ENCODE results near the gene PKP4. TPM values are rescaled to one million over a fixed set of nuclear protein-coding genes. Genes with fewer than 3 reads are reported as not detected.
A peak's percentile ranks its signal among the peaks of the same experiment; 100 is the strongest.
"Not testable (repeated sequence)": the region's sequence is repeated elsewhere in the genome, so short reads cannot be mapped to it uniquely, and the experiment has no call there.

PKP4 gene
- total RNA-seq, 1 experiment from 2014 or later, result 40.1 TPM

DNA sequence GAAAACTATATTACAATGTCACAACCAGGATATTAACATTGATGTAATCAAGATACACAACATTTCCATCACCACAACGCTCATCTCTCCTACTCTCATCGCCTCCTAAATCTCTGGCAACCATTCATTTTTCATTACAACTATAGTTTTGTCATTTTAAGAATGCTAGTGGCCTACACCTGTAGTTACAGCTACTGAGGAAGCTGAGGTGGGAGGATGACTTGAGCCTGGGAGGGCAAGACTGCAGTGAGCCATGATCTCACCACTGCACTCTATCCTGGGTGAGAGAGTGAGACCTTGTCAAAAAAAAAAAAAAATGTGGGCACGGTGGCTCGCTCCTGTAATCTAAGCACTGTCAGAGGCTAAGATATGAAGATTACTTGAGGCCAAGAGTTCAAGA is 10.5 kb downstream of the PKP4 start:
- peaks cover 12% of the 10 kb centered on the region; the same call in 1 of the 2 replicates for H4K20me1 ChIP-seq (ENCODE audit: low read length)
- no peak overlapping the region for H3K4me2 ChIP-seq (ENCODE audit: low read length)
- no peak for ATAC-seq
- peaks cover 52% of the 10 kb centered on the region for H3K79me2 ChIP-seq (ENCODE audit: low read length)
- intact Hi-C loops (cut with micrococcal nuclease), result no loop called here
- no peak overlapping the region for H2AFZ ChIP-seq (ENCODE audit: low read length)
- no peak for DNase-seq
- H3K27ac ChIP-seq (ENCODE audit: low read length), result no peak overlapping the region
- no peak overlapping the region for H3K4me3 ChIP-seq (ENCODE audit: low read length)
- no peaks in the 10 kb centered on the region for H3K4me1 ChIP-seq (ENCODE audit: insufficient read depth, low read length)
- BruUV-seq (replicated peaks), result no TSS peak
- TF ChIP-seq, protein P1, sequence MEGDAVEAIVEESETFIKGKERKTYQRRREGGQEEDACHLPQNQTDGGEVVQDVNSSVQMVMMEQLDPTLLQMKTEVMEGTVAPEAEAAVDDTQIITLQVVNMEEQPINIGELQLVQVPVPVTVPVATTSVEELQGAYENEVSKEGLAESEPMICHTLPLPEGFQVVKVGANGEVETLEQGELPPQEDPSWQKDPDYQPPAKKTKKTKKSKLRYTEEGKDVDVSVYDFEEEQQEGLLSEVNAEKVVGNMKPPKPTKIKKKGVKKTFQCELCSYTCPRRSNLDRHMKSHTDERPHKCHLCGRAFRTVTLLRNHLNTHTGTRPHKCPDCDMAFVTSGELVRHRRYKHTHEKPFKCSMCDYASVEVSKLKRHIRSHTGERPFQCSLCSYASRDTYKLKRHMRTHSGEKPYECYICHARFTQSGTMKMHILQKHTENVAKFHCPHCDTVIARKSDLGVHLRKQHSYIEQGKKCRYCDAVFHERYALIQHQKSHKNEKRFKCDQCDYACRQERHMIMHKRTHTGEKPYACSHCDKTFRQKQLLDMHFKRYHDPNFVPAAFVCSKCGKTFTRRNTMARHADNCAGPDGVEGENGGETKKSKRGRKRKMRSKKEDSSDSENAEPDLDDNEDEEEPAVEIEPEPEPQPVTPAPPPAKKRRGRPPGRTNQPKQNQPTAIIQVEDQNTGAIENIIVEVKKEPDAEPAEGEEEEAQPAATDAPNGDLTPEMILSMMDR (conservative IDR thresholded peaks at IDR 0.05; ENCODE audit: low read depth, low read length), result no peak
- TF ChIP-seq EZH2 (IDR thresholded peaks at IDR 0.05; ENCODE audit: low read length, unreplicated experiment) (no peak), EZH2phosphoT487 (IDR thresholded peaks at IDR 0.05; ENCODE audit: borderline replicate concordance, low read length) (no peak)
- H3K9me3 ChIP-seq (ENCODE audit: low read length), result no peaks in the 10 kb centered on the region
- H3K9ac ChIP-seq (ENCODE audit: low read length), result no peak overlapping the region
- CTCF ChIA-PET, result no interaction called here
- no peaks in the 10 kb centered on the region for H3F3A ChIP-seq (ENCODE audit: low read length, unreplicated experiment)
- peaks cover 3% of the 10 kb centered on the region; the same call in 1 of the 2 replicates for H3K36me3 ChIP-seq (ENCODE audit: low read depth, low read length)
- no peaks in the 10 kb centered on the region for H3K9me2 ChIP-seq (replicated peaks; ENCODE audit: low read length)
- H3K27me3 ChIP-seq (ENCODE audit: low read length), result no peaks in the 10 kb centered on the region
- POLR2A ChIA-PET (ENCODE audit: unreplicated experiment), result no interaction called here

DNA sequence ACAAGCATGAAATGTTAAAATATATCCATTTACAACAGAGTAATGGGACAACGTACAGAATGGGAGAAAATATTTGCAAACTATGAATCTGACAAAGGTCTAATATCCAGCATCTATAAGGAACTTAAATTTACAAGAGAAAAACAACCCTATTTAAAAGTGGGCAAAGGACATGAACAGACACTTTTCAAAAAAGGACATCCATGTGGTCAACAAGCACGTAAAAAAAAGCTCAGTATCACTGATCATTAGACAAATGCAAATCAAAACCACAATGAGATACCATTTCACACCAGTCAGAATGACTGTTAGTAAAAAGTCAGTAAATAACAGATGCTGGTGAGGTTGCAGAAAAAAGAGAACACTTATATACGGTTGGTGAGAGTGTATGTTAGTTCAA is 16.1 kb downstream of the PKP4 start:
- intact Hi-C loops (cut with micrococcal nuclease); CTCF ChIA-PET; POLR2A ChIA-PET (ENCODE audit: unreplicated experiment): not testable (repeated sequence)

DNA sequence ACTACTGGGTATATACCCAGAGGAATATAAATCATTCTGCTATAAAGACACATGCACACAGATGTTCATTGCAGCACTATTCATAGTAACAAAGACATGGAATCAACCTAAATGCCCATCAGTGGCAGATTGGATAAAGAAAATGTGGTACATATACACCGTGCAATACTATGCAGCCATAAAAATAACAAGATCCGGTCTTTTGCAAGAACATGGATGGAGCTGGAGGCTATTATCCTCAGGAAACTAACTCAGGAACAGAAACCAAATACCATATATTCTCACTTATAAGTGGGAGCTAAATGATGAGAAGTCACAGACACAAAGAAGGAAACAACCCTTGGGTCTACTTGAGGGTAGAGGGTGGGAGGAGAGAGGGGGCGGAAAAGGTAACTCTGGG is 16.5 kb downstream of the PKP4 start:
- H4K20me1 ChIP-seq (ENCODE audit: low read length); intact Hi-C loops (cut with micrococcal nuclease); H3K4me1 ChIP-seq (ENCODE audit: insufficient read depth, low read length); H3K9ac ChIP-seq (ENCODE audit: low read length); H3K9me3 ChIP-seq (ENCODE audit: low read length); H3K4me2 ChIP-seq (ENCODE audit: low read length); H3K9me2 ChIP-seq (replicated peaks; ENCODE audit: low read length); H3K4me3 ChIP-seq (ENCODE audit: low read length); H3K79me2 ChIP-seq (ENCODE audit: low read length); H2AFZ ChIP-seq (ENCODE audit: low read length); H3K36me3 ChIP-seq (ENCODE audit: low read depth, low read length); POLR2A ChIA-PET (ENCODE audit: unreplicated experiment); ATAC-seq; H3F3A ChIP-seq (ENCODE audit: low read length, unreplicated experiment); CTCF ChIA-PET; H3K27ac ChIP-seq (ENCODE audit: low read length); BruUV-seq (replicated peaks); DNase-seq; H3K27me3 ChIP-seq (ENCODE audit: low read length): not testable (repeated sequence)

More for the DNA sequence above, 16.1 kb downstream of the PKP4 start:
- not testable (repeated sequence) for H3K27ac ChIP-seq (ENCODE audit: low read length); H3K36me3 ChIP-seq (ENCODE audit: low read depth, low read length); H3K4me3 ChIP-seq (ENCODE audit: low read length); H3K27me3 ChIP-seq (ENCODE audit: low read length); H3K79me2 ChIP-seq (ENCODE audit: low read length); H2AFZ ChIP-seq (ENCODE audit: low read length); ATAC-seq; H3K9me3 ChIP-seq (ENCODE audit: low read length); H3K9ac ChIP-seq (ENCODE audit: low read length); H3K9me2 ChIP-seq (replicated peaks; ENCODE audit: low read length); H3K4me1 ChIP-seq (ENCODE audit: insufficient read depth, low read length); H4K20me1 ChIP-seq (ENCODE audit: low read length); H3K4me2 ChIP-seq (ENCODE audit: low read length); H3F3A ChIP-seq (ENCODE audit: low read length, unreplicated experiment); DNase-seq; BruUV-seq (replicated peaks)

- Histone ChIP-seq H3F3A (ENCODE audit: low read length, unreplicated experiment) (no peaks in the 10 kb centered on the region), H3K79me2 (ENCODE audit: low read length) (no peaks in the 10 kb centered on the region), H3K4me1 (ENCODE audit: insufficient read depth, low read length) (no peaks in the 10 kb centered on the region), H3K9me3 (ENCODE audit: low read length) (no peaks in the 10 kb centered on the region), H3K9me2 (replicated peaks; ENCODE audit: low read length) (no peaks in the 10 kb centered on the region), H3K4me2 (ENCODE audit: low read length) (no peak overlapping the region), H3K4me3 (ENCODE audit: low read length) (no peak overlapping the region), H4K20me1 (ENCODE audit: low read length) (no peaks in the 10 kb centered on the region), H2AFZ (ENCODE audit: low read length) (no peak overlapping the region), H3K27ac (ENCODE audit: low read length) (no peak overlapping the region), H3K27me3 (ENCODE audit: low read length) (no peaks in the 10 kb centered on the region), H3K9ac (ENCODE audit: low read length) (no peak overlapping the region), H3K36me3 (ENCODE audit: low read depth, low read length) (peaks cover 3% of the 10 kb centered on the region; the same call in 1 of the 2 replicates)
- TF ChIP-seq EZH2phosphoT487 (IDR thresholded peaks at IDR 0.05; ENCODE audit: borderline replicate concordance, low read length) (no peak), EZH2 (IDR thresholded peaks at IDR 0.05; ENCODE audit: low read length, unreplicated experiment) (no peak)
- TF ChIP-seq, protein P1 (conservative IDR thresholded peaks at IDR 0.05; ENCODE audit: low read depth, low read length), result peak; percentile 29; the same call in 1 of the 2 replicates
- BruUV-seq (replicated peaks), result no TSS peak
- ChIA-PET POLR2A (ENCODE audit: unreplicated experiment) (no interaction called here), CTCF (interaction anchor here (0.6 kb wide), 1 partner anchor 250 kb away, joined by 4 read pairs; no protein-coding TSS in a partner anchor)
- ATAC-seq, result no peak
- DNase-seq, result no peak
- intact Hi-C loops (cut with micrococcal nuclease), result no loop called here
Measured at GRCh38 chr2:158473719-158474392, 17.1 kb downstream of the PKP4 start.

- H3K36me3 ChIP-seq (ENCODE audit: low read depth, low read length); intact Hi-C loops (cut with micrococcal nuclease); POLR2A ChIA-PET (ENCODE audit: unreplicated experiment): not testable (repeated sequence)
Measured at GRCh38 chr2:158474526-158475011, 17.8 kb downstream of the PKP4 start.

More at GRCh38 chr2:158474526-158475011, 17.8 kb downstream of the PKP4 start:
- not testable (repeated sequence) for H3K9ac ChIP-seq (ENCODE audit: low read length); H4K20me1 ChIP-seq (ENCODE audit: low read length); ATAC-seq; H3K27ac ChIP-seq (ENCODE audit: low read length); H3K79me2 ChIP-seq (ENCODE audit: low read length); H2AFZ ChIP-seq (ENCODE audit: low read length); H3K9me3 ChIP-seq (ENCODE audit: low read length); H3K4me3 ChIP-seq (ENCODE audit: low read length); DNase-seq; H3K9me2 ChIP-seq (replicated peaks; ENCODE audit: low read length); H3K4me1 ChIP-seq (ENCODE audit: insufficient read depth, low read length); H3F3A ChIP-seq (ENCODE audit: low read length, unreplicated experiment); BruUV-seq (replicated peaks); H3K4me2 ChIP-seq (ENCODE audit: low read length); H3K27me3 ChIP-seq (ENCODE audit: low read length)
- CTCF ChIA-PET, result interaction anchor here (0.6 kb wide), 1 partner anchor 249 kb away, joined by 4 read pairs; no protein-coding TSS in a partner anchor
